ENCODE measurements around the gene BMP6. TPM values are rescaled to one million over a fixed set of nuclear protein-coding genes. Genes with fewer than 3 reads are reported as not detected.

Gene BMP6
- total RNA-seq, 1 experiment from 2014 or later, result 1.6 TPM

GRCh38 chr6:7705483-7705882 lies 20.4 kb upstream of the BMP6 start:
- Histone ChIP-seq H3K27me3 (ENCODE audit: insufficient read depth, low read length) (no peaks in the 10 kb centered on the region), H3K9me2 (ENCODE audit: insufficient read depth) (no peaks in the 10 kb centered on the region), H3K4me1 (ENCODE audit: control insufficient read depth in 1 of 2, insufficient read depth in 2 of 2, low read length in 2 of 2) (no peaks in the 10 kb centered on the region), H3K4me3 (replicated peaks in 1 of 2; ENCODE audit: low read depth in 1 of 2, low read length in 2 of 2) (no peak overlapping the region), H3K9ac (ENCODE audit: low read length) (no peak overlapping the region), H3K4me2 (ENCODE audit: low read length) (no peak overlapping the region), H3K36me3 (ENCODE audit: control insufficient read depth in 1 of 2, insufficient read depth in 2 of 2, low read length in 2 of 2) (no peaks in the 10 kb centered on the region), H3K27ac (ENCODE audit: low read depth, low read length) (no peak overlapping the region), H3K79me2 (ENCODE audit: insufficient read depth, low read length) (no peaks in the 10 kb centered on the region), H4K20me1 (ENCODE audit: insufficient read depth) (no peaks in the 10 kb centered on the region), H3K9me3 (ENCODE audit: control insufficient read depth in 1 of 2, insufficient read depth in 1 of 2, low read depth in 1 of 2, low read length in 2 of 2) (no peaks in the 10 kb centered on the region), H2AFZ (ENCODE audit: low read depth, low read length, poor library complexity, severe bottlenecking) (no peak overlapping the region)
- intact Hi-C loops (cut with micrococcal nuclease), result no loop called here
- CTCF ChIA-PET, result no interaction called here
- DNase-seq (ENCODE audit: low read depth, low spot score), result no peak
- POLR2A ChIA-PET, result no interaction called here
- TF ChIP-seq EZH2 (IDR thresholded peaks at IDR 0.05) (no peak), JUND (IDR thresholded peaks at IDR 0.05) (no peak), EZH2phosphoT487 (IDR thresholded peaks at IDR 0.05; ENCODE audit: borderline replicate concordance) (no peak), CEBPB (IDR thresholded peaks at IDR 0.05; ENCODE audit: low read depth) (no peak), CBX3 (IDR thresholded peaks at IDR 0.05; ENCODE audit: low read depth) (no peak), SRF (IDR thresholded peaks at IDR 0.05; ENCODE audit: low read depth) (no peak), SP1 (IDR thresholded peaks at IDR 0.05; ENCODE audit: low read depth) (no peak), ATF3 (IDR thresholded peaks at IDR 0.05) (no peak), ZNF274 (IDR thresholded peaks at IDR 0.05; ENCODE audit: low read depth, low read length) (no peak), ZFX (IDR thresholded peaks at IDR 0.05) (no peak), ZBTB33 (IDR thresholded peaks at IDR 0.05; ENCODE audit: extremely low read depth, insufficient replicate concordance, low read length) (no peak)
- no peak for ATAC-seq
- RAD21 ChIA-PET (ENCODE audit: low non-redundant PET in 1 of 2, low total read pairs in 2 of 2, uncharacterized antibody in 2 of 2, unreplicated experiment in 2 of 2), result no interaction called here
- no TSS peak for BruUV-seq (replicated peaks)

All from HCT116 (cell line).